Head of caudate nucleus (tissue), 42 donors: Measurements from ENCODE around the gene NME3.
"Not testable (repeated sequence)": the region's sequence is repeated elsewhere in the genome, so short reads cannot be mapped to it uniquely, and the experiment has no call there.

Experiments used
- DNase-seq, 42 donors: peaks; one replicate each; pipeline versions ENCODE4 v3.0.0 to v3.0.0-alpha.2; 2020 to 2021; ENCODE audit warnings: mixed read lengths in 7 of 42
- intact Hi-C: fragments of 100-400 bp; cut with DNase I; formaldehyde crosslinking; loops from one replicate; pipeline ENCODE4 v1.15.0; 2022

NME3 gene

DNA sequence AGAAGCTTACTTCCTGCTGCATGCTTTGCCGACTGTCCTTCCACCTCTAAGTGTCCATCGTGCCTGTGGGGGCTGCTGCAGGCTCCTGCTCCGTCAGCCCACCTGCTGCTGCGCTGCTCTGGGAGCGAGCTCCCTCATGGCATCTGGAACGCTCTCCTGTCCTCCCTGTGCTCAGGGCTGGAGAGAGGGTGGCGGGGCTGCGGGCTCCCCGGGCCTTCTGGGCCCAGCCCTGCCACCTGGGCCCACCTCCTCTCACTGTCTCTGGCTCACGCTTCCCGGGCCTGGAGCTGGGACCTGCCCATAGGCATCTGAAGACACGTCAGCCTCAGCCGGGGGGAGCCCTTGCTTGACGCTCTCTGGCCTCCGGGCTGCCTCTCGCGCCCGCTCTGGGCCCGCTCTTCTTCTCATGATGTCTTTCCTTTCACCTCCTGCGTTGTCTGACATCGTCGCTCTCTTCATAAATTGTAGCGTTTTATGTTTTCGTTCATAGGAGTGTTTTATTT lies 27.0 kb downstream of the NME3 start:
- intact Hi-C loops = no loop called here
- no peak for DNase-seq

DNA sequence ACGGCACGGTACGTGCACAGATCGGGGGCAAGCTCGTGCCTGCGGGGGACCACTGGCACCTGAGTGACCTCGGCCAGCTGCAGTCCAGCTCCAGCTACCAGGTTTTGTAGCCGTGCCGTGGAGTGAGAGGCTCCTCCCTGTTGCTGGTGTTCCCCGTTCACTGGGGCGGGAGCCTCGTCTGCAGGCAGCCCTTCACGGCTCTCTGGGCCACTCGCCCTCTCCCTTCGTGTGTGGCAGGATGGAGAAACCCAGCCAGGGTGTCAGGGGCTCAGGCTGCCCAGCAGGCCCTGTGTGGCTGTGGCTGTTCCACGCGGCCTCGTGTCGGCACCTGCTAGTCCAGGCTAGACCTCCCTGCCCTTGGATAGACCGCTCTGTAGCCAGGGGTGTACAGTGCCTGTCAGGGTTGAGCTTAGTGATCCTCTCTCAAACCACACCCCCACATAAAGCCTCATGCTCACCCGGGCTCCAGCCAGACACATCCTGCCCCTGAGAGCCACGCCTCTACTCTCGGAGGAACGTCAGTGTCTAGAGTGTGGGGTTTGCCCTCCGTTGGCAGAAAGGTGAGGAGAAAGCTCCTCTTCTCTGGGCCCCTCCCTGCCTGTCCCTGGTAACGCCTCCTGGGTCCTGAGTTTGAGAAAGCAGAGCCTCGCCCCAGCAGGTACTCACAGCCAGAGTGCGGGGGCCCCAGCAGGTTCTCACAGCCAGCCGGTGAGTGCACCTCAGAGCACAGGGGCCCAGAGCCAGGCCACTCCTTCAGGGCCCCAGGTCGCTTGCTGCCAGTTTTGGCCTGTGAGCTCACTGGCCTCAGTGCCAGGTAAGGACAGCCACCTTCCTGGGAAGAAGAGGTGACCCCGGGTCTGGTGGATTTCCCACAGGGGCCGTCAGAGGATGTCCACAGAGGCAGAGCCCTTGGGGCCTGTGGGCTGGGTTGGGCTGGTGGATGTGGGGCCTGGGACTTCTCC lies 27.7 kb downstream of the NME3 start:
- intact Hi-C loops = no loop called here
- DNase-seq = no peak

- no peak for DNase-seq
- intact Hi-C loops = no loop called here
Observed at GRCh38 chr16:1741553-1742165, 29.7 kb downstream of the NME3 start.

- no peak for DNase-seq
- intact Hi-C loops = no loop called here
Observed at GRCh38 chr16:1740781-1741490, 30.4 kb downstream of the NME3 start.

DNA sequence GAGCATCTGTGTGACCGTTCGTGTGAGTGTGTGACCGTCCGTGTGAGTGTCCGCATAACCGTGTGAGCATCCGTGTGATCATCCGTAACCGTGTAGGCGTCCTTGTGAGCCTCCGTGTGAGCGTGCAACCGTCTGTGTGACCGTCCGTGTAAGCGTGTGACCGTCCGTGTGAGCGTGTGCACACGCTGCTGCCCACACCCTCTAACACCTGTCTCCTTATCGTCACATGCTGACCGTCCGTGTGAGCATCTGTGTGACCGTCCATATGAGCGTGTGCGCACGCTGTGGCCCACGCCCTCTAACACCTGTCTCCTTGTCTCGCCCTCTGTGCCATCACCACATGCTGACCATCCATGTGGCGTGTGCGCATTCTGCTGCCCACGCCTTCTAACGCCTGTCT lies 31.1 kb downstream of the NME3 start:
- DNase-seq = no peak

DNA sequence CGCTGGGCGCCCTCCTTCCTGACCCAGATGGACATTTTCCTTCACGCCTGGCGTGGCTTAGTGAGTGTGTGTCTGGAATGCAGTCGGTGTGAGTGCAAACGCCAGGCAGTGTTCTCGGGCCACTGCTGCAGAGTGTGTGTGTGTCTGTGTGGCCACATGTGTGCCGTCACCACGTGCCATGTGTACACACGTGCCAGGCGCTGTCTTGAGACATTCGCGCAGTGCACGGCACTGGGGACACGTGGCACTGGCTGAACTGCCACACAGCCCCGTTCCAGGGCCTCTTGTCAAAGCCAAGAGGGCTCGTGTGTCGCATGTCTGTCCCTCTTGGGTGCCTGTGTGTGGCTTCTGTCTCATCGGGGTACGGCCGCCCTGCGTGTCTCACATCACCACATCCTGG lies 36.5 kb downstream of the NME3 start:
- intact Hi-C loops = no loop called here
- no peak for DNase-seq

More for the DNA sequence above, 31.1 kb downstream of the NME3 start:
- intact Hi-C loops = no loop called here

DNA sequence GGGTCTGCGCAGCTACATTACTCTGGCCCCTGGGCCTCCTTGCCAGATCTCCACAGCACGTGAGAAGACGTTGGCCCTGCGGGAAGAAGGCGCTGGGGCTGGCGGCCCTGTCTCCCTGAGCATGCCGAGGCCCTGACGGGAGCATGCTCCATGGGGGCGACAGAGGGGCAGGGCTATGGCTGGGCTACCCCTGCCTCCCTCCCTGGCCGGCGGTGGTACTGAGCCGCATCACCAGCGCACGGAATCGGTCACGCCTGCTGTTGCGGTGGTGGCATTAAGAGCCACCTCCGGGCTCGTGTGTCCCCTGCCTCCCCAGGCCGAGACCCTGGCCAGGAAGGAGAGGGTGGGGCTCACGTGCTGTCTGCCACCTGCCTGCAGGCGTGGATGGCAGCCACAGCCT lies 37.2 kb downstream of the NME3 start:
- no peak for DNase-seq
- intact Hi-C loops = no loop called here

GRCh38 chr16:1732551-1732987 lies 38.8 kb downstream of the NME3 start:
- intact Hi-C loops = not testable (repeated sequence)
- peak in 16 of 42 donors; percentile 17 to 56 (median 30) for DNase-seq

DNA sequence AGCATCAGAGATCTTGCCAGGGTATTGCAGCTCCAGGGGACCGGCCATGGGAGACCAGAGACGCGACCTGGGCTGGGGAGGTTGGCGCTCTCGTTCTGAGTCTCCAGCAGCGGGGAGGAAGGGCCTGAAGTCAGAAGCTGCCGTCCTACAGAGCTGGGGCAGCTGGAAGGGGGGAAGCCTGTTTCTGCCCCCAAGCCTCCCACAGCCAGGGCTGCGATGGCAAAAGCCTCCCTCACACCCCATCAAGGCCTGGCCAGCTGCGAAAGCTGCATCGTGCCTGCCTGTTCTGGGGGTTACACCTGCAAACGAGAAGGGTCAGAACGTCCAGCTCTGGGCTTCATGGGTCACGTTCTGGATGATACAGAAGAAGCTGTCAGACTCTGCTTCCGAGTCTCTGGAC lies 39.3 kb downstream of the NME3 start:
- intact Hi-C loops = no loop called here
- DNase-seq = no peak

DNA sequence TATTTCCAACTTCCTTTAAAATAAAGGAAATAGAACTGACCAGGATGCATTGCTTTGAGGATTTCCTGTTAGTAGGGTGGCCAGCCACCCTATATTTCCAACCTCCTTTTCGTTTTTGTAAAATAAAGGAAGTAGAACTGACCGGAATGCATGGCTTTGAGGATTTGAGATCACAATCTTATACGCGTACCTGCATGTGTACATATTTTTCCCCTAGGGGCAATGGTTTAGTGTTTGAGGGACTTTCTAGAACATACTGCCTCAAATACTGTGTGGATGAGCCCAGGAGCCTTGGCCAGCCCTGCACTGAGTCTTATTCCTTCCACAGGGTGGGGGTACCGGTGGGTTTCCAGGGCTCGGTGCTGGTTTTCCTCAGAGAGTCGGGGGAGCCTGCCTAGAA lies 39.7 kb downstream of the NME3 start:
- intact Hi-C loops = no loop called here
- no peak for DNase-seq

DNA sequence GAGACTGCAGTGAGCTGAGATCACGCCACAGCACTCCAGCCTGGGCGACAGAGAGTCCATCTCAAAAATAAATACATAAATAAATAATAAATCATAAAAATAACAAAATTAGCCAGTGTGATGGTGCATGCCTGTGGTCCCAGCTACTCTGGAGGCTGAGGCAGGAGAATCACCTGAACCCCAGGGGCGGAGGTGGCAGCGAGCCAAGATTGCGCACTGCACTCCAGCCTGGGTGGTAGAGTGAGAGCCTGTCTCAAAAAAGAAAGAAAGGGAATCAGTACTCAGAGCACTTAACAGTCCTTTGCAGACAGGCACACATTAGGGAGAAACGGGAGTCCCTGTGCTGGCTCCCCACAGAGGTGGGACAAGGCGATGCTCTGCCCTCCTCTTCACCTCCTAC lies 40.3 kb downstream of the NME3 start:
- intact Hi-C loops = no loop called here
- DNase-seq = peak in 9 of 42 donors; percentile 33 to 61 (median 49)

DNA sequence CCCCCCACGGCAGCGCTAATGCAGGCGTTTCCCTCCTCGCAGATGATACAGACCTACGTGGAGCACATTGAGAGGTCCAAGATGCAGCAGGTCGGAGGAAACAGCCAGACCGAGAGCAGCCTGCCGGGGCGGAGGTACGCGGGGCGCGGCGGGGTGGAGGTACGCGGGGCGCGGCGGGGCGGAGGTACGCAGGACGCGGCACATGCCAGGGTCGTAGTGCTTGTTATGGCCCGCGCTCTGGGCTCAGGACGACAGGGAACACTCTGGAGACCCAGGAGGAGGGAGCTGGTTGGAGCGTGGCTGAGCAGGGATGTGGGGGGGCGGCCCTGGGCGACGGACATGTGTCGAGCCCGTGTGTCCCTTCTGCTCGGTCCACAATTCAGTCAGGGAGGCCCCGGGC lies 41.9 kb downstream of the NME3 start:
- intact Hi-C loops = no loop called here

DNA sequence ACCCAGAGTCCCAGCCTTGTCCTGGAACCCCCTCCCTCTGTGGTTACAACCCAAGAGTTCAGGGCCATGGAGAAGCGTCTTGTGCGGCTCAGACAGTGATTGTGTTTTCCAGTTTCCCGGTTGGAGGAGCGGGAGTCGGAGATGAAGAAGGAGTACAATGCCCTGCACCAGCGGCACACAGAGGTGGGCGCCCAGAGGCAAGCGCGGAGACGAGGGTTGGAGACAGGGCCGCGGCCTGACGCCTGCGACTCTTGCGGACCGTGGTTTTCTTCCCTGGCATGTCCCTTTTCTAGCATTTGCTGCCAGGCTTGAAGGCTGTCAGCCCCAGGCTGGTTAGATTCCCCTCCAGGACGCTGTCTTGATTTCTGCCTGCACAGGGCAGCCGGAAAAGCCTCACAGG lies 42.3 kb downstream of the NME3 start:
- DNase-seq = no peak
- intact Hi-C loops = no loop called here

More for the DNA sequence above, 41.9 kb downstream of the NME3 start:
- no peak for DNase-seq

GRCh38 chr16:1727651-1728624 lies 43.4 kb downstream of the NME3 start:
- intact Hi-C loops = no loop called here
- no peak for DNase-seq

DNA sequence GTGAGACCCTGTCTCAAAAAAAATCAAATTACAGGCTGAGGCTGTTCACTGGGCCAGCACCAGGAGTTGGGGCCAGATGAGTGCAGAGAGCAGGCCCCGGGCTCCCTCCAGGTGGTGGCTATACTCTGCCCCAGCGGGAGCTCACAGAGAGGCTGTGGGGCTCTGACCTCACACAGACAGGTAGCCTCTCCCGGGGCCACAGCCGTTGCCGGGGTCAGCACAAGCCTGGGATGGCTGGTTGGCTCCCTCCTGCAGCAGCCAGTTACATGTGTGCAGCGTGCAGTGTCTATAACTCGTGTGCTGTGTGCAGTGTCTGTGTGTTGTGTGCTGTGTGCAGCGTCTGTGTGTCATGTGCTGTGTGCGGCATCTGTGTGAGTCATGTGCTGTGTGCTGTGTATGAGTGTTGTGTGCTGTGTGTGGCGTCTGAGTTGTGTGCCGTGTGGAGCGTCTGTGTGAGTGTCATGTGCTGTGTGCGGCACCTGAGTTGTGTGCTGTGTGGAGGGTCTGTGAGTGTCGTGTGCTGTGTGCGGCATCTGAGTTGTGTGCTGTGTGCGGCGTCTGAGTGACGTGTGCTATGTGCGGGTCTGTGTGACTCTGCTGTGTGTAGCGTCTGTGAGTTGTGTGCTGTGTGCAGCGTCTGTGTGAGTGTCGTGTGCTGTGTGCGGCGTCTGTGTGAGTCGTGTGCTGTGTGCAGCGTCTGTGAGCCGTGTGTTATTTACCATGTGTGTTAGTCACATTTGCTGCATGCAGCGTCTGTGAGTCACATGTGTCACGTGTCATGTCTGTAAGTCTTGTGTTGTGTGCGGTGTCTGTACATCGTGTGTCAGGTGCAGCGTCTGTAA lies 44.5 kb downstream of the NME3 start:
- intact Hi-C loops = no loop called here
- DNase-seq = no peak

DNA sequence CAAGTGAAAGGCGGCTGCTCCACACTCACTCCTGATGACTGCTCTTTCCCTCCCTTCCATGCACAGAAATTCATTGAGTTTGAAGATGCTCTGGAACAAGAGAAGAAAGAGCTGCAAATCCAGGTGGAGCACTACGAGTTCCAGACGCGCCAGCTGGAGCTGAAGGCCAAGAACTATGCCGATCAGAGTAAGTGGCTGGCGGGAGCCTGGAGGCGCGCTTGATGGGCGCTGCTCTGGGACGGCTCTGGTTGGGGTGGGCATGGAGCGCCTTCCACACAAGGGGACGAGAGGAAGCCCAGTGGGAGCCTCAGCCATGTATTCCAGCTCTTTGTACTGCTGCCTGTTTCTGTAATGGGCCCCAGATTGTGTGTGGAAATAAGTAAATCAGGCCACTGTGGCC lies 46.9 kb downstream of the NME3 start:
- no peak for DNase-seq
- intact Hi-C loops = no loop called here

DNA sequence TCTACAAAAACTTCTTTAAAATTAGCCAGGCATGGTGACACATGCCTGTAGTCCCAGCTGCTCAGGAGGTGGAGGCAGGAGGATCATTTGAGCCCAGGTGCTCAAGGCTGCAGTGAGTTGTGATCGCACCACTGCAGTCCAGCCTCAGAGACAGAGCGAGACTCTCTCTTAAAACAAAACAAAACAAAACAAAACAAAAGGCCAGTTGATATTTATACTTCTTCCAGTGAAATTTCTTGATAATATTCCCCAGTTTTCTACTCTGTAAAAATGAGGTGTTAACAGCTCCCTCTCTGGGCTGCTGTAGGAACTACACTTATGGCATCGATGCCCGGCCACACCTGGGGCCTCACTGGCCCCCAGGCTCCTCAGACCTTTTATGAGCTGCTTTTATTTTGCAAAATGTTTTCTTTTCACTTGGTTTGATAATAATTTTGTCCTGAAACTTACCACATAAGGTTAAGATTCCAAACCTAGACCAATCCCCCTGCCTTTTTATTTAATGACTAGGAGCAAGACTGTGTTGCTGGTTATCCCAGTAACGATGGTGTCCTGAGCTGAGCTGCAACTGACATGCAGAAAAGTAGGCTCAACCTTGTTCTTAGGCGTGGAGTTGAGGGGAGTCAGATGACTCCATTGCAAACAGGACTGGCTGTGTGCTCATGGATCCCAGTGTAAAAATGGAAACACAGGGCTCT lies 47.7 kb downstream of the NME3 start:
- peak in 32 of 42 donors; percentile 31 to 86 (median 63) for DNase-seq
- intact Hi-C loops = no loop called here
